PFSK-1 (cell line): ENCODE measurements around the gene THAP6.

ENCODE experiments used
- POLR2AphosphoS5 ChIP-seq: IDR thresholded peaks from 2 replicates; pipeline ENCODE4 v1.6.1; 2012; ENCODE audit warnings: low read depth, mild to moderate bottlenecking, control low read depth, low read length, moderate library complexity
- SIN3A ChIP-seq: IDR thresholded peaks from 2 replicates; pipeline ENCODE4 v1.6.1; 2012; ENCODE audit warnings: mild to moderate bottlenecking, low read length, moderate library complexity, borderline replicate concordance; ENCODE audit not compliant: insufficient read depth

DNA sequence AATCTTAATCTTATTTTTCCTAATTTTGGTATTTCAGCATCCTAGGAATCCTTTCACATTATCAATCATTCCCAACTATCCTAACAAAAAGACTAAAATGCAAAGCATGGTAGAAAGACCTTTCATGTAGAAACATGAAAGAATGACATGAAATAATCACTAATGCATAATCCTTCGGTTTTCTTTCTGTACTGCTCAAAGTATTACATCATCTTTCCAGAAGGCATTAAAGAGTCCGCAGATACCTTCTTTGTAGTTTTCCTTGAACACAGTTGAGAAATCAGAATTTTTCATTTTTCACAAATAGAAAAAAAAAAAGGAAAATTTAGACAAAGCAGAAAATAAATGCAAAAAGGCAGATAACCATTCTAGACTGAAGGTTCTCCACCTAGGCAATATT, 11.6 kb upstream of the THAP6 start:
- no peak for TF ChIP-seq POLR2AphosphoS5
- no peak for TF ChIP-seq SIN3A
